ENCODE data around the gene HEYL. TPM values are rescaled to one million over a fixed set of nuclear protein-coding genes. Genes with fewer than 3 reads are reported as not detected.

The HEYL gene
- total RNA-seq, 1 donor from 2014 or later = 1.3 TPM

GRCh38 chr1:39670689-39671088 is 31.2 kb upstream of the HEYL start:
- no peak for DNase-seq (ENCODE audit: low read depth)
- H3K4me3 ChIP-seq (ENCODE audit: low read depth, low read length) = no peak overlapping the region
- TF ChIP-seq CTCF (conservative IDR thresholded peaks at IDR 0.05; ENCODE audit: low read depth, low read length) = no peak

GRCh38 chr1:39668894-39669293 is 29.5 kb upstream of the HEYL start:
- TF ChIP-seq CTCF (conservative IDR thresholded peaks at IDR 0.05; ENCODE audit: low read depth, low read length) = no peak
- no peak overlapping the region for H3K4me3 ChIP-seq (ENCODE audit: low read depth, low read length)
- DNase-seq (ENCODE audit: low read depth) = no peak

GRCh38 chr1:39668111-39668510 is 28.7 kb upstream of the HEYL start:
- no peak for DNase-seq (ENCODE audit: low read depth)
- no peak for TF ChIP-seq CTCF (conservative IDR thresholded peaks at IDR 0.05; ENCODE audit: low read depth, low read length)
- no peak overlapping the region for H3K4me3 ChIP-seq (ENCODE audit: low read depth, low read length)

- H3K4me3 ChIP-seq (ENCODE audit: low read depth, low read length) = no peak overlapping the region
- no peak for TF ChIP-seq CTCF (conservative IDR thresholded peaks at IDR 0.05; ENCODE audit: low read depth, low read length)
- no peak for DNase-seq (ENCODE audit: low read depth)
Observed at GRCh38 chr1:39666772-39667171, 27.3 kb upstream of the HEYL start.

GRCh38 chr1:39663559-39663958 is 24.1 kb upstream of the HEYL start:
- no peak overlapping the region for H3K4me3 ChIP-seq (ENCODE audit: low read depth, low read length)
- TF ChIP-seq CTCF (conservative IDR thresholded peaks at IDR 0.05; ENCODE audit: low read depth, low read length) = no peak
- DNase-seq (ENCODE audit: low read depth) = no peak

GRCh38 chr1:39662861-39663260 is 23.4 kb upstream of the HEYL start:
- no peak overlapping the region for H3K4me3 ChIP-seq (ENCODE audit: low read depth, low read length)
- TF ChIP-seq CTCF (conservative IDR thresholded peaks at IDR 0.05; ENCODE audit: low read depth, low read length) = no peak
- no peak for DNase-seq (ENCODE audit: low read depth)

- DNase-seq (ENCODE audit: low read depth) = no peak
- no peak for TF ChIP-seq CTCF (conservative IDR thresholded peaks at IDR 0.05; ENCODE audit: low read depth, low read length)
- H3K4me3 ChIP-seq (ENCODE audit: low read depth, low read length) = no peak overlapping the region
Observed at GRCh38 chr1:39659538-39659937, 20.1 kb upstream of the HEYL start.
